ENCODE data around the gene ASPHD1. TPM values are rescaled to one million over a fixed set of nuclear protein-coding genes. Genes with fewer than 3 reads are reported as not detected.
A peak's percentile ranks its signal among the peaks of the same experiment; 100 is the strongest.
"Not testable (repeated sequence)": the region's sequence is repeated elsewhere in the genome, so short reads cannot be mapped to it uniquely, and the experiment has no call there.

ASPHD1 gene
- total RNA-seq, 4 donors from 2014 or later: 0.34 TPM; not detected in 3

DNA sequence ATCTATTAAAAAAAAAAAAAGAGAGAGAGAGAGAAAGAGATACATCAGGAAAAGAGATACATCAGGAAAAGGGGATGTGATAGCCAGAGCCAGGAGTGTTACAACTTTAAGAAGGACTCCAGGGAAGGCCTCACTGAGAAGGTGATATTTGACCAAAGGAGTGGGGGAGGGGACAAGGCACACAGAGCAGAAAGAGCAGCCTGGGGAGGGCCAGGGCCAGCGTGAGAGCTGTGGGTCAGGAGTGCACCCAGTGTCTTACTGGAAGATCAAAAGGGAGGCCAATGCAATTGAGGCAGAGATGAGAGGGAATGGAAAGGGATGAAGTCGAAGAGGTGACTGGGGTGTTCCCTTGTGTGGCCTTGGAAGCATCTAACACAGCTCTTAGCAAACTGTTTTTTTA is 7.7 kb downstream of the ASPHD1 start:
- Histone ChIP-seq H3K4me1 (no peaks in the 10 kb centered on the region), H3K27ac (no peak overlapping the region), H3K27me3 (no peaks in the 10 kb centered on the region), H3K36me3 (peaks cover 18% of the 10 kb centered on the region), H3K9me3 (no peaks in the 10 kb centered on the region), H3K4me3 (no peak overlapping the region)
- no peak for DNase-seq (ENCODE audit: low spot score in 2 of 2)
- TF ChIP-seq EP300 (IDR thresholded peaks at IDR 0.05) (no peak), POLR2A (IDR thresholded peaks at IDR 0.05) (no peak)
- WGBS: 80% methylated on average over 2 of the region's 2 CpGs

- Histone ChIP-seq H3K4me1 (no peaks in the 10 kb centered on the region), H3K4me3 (no peak overlapping the region), H3K27ac (no peak overlapping the region), H3K36me3 (peaks cover 22% of the 10 kb centered on the region), H3K9me3 (no peaks in the 10 kb centered on the region), H3K27me3 (no peaks in the 10 kb centered on the region)
- TF ChIP-seq POLR2A (IDR thresholded peaks at IDR 0.05) (no peak), POLR2AphosphoS5 (IDR thresholded peaks at IDR 0.05) (no peak), EP300 (IDR thresholded peaks at IDR 0.05) (no peak)
- TF ChIP-seq, protein P1, sequence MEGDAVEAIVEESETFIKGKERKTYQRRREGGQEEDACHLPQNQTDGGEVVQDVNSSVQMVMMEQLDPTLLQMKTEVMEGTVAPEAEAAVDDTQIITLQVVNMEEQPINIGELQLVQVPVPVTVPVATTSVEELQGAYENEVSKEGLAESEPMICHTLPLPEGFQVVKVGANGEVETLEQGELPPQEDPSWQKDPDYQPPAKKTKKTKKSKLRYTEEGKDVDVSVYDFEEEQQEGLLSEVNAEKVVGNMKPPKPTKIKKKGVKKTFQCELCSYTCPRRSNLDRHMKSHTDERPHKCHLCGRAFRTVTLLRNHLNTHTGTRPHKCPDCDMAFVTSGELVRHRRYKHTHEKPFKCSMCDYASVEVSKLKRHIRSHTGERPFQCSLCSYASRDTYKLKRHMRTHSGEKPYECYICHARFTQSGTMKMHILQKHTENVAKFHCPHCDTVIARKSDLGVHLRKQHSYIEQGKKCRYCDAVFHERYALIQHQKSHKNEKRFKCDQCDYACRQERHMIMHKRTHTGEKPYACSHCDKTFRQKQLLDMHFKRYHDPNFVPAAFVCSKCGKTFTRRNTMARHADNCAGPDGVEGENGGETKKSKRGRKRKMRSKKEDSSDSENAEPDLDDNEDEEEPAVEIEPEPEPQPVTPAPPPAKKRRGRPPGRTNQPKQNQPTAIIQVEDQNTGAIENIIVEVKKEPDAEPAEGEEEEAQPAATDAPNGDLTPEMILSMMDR (IDR thresholded peaks at IDR 0.05): no peak
- DNase-seq (ENCODE audit: low spot score in 2 of 2): peak in 1 of 2 donors; percentile 8
- 78% methylated on average over 2 of the region's 2 CpGs for WGBS
These were observed 8.5 kb downstream of the ASPHD1 start for GRCh38 chr16:29908719-29909220.

GRCh38 chr16:29909391-29909790 is 9.1 kb downstream of the ASPHD1 start:
- no peaks in the 10 kb centered on the region for H3K27me3 ChIP-seq
- H3K27ac ChIP-seq: no peak overlapping the region
- no peak overlapping the region for H3K4me3 ChIP-seq
- peaks cover 28% of the 10 kb centered on the region for H3K36me3 ChIP-seq
- DNase-seq (ENCODE audit: low spot score in 2 of 2): peak in 1 of 2 donors; percentile 5
- 68% methylated on average over 2 of the region's 2 CpGs for WGBS
- TF ChIP-seq EP300 (IDR thresholded peaks at IDR 0.05) (no peak), POLR2A (IDR thresholded peaks at IDR 0.05) (no peak), POLR2AphosphoS5 (IDR thresholded peaks at IDR 0.05) (no peak)
- TF ChIP-seq, protein P1 (IDR thresholded peaks at IDR 0.05): no peak
- no peaks in the 10 kb centered on the region for H3K4me1 ChIP-seq
- no peaks in the 10 kb centered on the region for H3K9me3 ChIP-seq

DNA sequence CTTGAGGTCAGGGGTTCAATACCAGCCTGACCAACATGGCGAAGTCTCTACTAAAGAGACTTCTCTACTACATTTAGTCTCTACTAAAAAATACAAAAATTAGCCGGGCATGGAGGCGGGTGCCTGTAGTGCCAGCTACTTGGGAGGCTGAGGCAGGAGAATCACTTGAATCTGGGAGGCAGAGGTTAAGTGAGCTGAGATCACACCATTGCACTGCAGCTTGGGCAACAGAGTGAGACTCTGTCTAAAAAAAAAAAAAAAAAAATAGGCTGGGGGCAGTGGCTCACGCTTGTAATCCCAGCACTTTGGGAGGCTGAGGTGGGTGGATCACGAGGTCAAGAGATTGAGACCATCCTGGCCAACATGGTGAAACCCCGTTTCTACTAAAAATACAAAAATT is 9.6 kb downstream of the ASPHD1 start:
- H3K4me3 ChIP-seq; H3K27ac ChIP-seq; DNase-seq (ENCODE audit: low spot score in 2 of 2); H3K4me1 ChIP-seq; H3K9me3 ChIP-seq; H3K27me3 ChIP-seq: not testable (repeated sequence)
- H3K36me3 ChIP-seq: peaks cover 33% of the 10 kb centered on the region
- 76% methylated on average over 6 of the region's 6 CpGs for WGBS

- Histone ChIP-seq H3K27me3 (no peaks in the 10 kb centered on the region), H3K4me3 (no peak overlapping the region), H3K36me3 (peaks cover 35% of the 10 kb centered on the region), H3K27ac (no peak overlapping the region), H3K4me1 (no peaks in the 10 kb centered on the region), H3K9me3 (no peaks in the 10 kb centered on the region)
- TF ChIP-seq EP300 (IDR thresholded peaks at IDR 0.05) (no peak), POLR2A (IDR thresholded peaks at IDR 0.05) (no peak), POLR2AphosphoS5 (IDR thresholded peaks at IDR 0.05) (no peak)
- TF ChIP-seq, protein P1 (IDR thresholded peaks at IDR 0.05): no peak
- peak in 1 of 2 donors; percentile 54 for DNase-seq (ENCODE audit: low spot score in 2 of 2)
- WGBS: 80% methylated on average over 12 of the region's 20 CpGs
These were observed 10.8 kb downstream of the ASPHD1 start for GRCh38 chr16:29910819-29911675.

GRCh38 chr16:29911676-29912010 is 11.4 kb downstream of the ASPHD1 start:
- H3K4me1 ChIP-seq: no peaks in the 10 kb centered on the region
- no peak overlapping the region for H3K4me3 ChIP-seq
- H3K36me3 ChIP-seq: peaks cover 33% of the 10 kb centered on the region
- TF ChIP-seq POLR2A (IDR thresholded peaks at IDR 0.05) (no peak), EP300 (IDR thresholded peaks at IDR 0.05) (no peak), POLR2AphosphoS5 (IDR thresholded peaks at IDR 0.05) (no peak)
- TF ChIP-seq, protein P1 (IDR thresholded peaks at IDR 0.05): no peak
- no peak overlapping the region for H3K27ac ChIP-seq
- H3K27me3 ChIP-seq: no peaks in the 10 kb centered on the region
- 84% methylated on average over 9 of the region's 15 CpGs for WGBS
- no peaks in the 10 kb centered on the region for H3K9me3 ChIP-seq
- DNase-seq (ENCODE audit: low spot score in 2 of 2): peak in 1 of 2 donors; percentile 48

Data from suprapubic skin (tissue), 4 donors.